GM19324 (cell line): ENCODE measurements around the gene POLR1E.
"Not testable (repeated sequence)": the region's sequence is repeated elsewhere in the genome, so short reads cannot be mapped to it uniquely, and the experiment has no call there.

Experiments
- ATAC-seq: cut with Tn5 transposase; IDR thresholded peaks from one replicate; pipeline ENCODE4 v1.9.1; 2021; ENCODE audit warnings: mild to moderate bottlenecking, moderate library complexity; ENCODE audit not compliant: unreplicated experiment, low FRiP score

POLR1E gene

DNA sequence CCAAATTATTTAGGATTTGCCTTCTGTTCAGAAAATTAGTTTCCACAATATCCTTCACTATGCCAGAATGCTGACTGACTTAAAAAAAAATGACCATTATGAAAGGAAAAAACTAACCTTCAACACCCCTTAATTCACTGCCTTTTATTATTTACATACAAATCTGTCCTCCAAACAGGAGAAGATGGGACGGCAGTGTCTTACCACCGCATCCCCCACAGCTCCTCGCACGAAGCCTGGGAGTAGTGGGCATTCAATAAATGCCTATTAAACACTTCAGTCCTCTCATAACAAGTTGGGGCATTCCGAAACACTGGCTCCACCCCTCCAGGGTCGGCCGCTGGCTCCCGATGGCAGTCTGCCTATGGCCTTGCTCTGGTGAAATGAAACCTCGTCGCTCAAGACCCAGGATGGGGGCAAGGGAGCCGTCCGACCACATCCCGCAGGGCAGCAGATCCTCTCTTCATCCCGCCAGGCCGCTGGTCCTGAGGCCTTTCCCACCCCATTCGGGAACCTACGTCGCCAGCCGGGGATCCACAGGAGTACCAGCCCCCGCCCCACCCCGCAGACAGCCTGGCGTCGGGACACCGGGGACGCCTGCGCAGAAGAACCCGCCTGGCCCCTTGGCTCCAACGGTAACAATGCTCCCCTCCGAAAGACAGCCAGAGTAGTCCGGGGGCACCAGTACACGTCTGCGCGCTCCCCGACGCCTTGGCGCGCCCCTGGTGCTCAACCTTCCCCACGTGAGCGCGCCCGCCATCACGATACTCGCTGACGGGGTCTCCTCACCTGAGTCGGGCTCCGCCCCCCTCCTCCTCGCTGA, 21.1 kb upstream of the POLR1E start:
- ATAC-seq, result peak; percentile 36

DNA sequence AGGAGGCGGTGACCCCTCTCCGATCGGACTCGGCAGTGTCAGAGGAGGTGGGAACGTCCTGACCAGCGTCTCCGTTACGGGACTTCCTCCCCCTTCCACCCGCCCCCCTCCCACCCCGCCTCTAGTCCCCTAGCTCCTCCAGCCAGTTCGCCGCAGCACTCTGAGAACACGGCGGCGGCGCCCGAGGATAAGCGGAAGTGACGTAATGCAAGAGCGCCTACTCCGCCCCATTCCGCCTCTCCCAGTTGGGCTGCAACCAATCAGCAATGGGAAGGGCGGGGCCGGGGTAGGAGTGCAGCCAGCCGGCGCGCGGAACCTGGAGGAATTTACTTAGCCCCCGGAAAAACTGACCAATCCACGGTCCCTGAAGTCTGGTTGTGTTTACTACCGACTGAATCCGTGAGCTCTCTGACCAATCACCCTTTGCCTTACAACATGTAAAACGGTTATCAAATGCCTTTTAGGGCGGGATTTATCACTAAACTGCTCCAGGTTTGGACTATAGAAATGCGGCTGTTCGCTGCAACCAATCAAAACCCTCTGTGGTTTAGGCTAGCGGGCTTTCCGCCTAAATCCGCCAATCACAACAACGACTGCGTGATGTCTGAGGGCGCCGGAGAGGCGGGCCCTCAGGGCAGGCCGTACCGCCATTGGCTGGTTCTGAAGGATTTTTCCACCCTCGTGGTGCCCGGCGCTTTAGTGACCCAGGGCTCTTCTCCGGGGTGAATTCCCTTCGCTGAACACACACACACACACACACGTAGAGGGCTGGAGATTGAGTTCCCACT, 20.3 kb upstream of the POLR1E start, which contains the start of gene ZBTB5:
Gene ZBTB5, minus strand, starts transcription at position 202 of the 788 bp plus-strand sequence. CDS start 22,899 bp downstream, outside the sequence.
- peak; percentile 90 for ATAC-seq

DNA sequence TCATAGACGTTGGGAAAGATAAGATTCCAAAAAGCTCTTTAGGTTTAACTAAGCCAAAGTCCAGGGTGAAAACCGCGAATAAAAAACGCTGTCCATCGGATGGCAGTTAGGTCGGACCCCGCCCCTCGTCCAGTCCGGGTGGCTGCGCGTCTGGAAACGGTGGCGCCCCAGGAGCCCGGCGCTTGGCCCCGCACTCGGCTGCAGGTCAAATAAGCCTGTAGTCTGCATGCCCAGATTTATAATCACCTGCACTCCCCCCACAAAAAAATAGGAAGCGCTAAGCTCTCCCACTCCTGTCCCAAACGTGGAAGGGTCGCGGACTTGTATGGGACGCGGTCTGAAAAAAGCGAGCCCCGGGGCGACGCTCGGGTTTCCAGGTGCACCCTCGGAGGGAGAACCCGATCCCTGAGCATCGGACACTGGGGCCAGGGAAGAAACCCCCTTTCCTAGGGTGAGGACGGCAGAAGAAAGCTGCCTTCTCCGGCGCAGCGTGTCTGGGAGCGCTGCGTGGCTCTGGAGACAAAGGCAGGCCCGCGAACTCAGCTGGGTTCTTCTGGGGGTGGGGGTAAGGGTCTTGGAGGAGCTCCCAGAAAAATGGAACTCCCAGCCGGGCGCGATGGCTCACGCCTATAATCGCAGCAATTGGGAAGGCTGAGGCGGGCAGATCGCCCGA, 19.6 kb upstream of the POLR1E start:
- ATAC-seq, result peak; percentile 2

DNA sequence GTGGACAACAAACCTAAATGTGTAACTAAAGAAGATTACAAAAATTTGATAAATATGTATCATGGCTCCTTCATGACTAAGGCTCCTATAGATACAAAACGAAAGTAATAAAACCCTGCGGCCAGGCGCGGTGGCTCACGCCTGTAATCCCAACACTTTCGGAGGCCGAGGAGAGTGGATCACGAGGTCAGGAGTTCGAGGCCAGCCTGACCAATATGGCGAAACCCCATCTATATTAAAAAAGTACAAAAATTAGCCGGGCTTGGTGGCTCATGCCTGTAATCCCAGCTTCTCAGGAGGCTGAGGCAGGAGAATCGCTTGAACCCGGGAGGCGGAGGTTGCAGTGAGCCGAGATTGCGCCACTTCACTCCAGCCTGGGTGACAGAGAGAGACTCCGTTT, 18.2 kb upstream of the POLR1E start:
- not testable (repeated sequence) for ATAC-seq

DNA sequence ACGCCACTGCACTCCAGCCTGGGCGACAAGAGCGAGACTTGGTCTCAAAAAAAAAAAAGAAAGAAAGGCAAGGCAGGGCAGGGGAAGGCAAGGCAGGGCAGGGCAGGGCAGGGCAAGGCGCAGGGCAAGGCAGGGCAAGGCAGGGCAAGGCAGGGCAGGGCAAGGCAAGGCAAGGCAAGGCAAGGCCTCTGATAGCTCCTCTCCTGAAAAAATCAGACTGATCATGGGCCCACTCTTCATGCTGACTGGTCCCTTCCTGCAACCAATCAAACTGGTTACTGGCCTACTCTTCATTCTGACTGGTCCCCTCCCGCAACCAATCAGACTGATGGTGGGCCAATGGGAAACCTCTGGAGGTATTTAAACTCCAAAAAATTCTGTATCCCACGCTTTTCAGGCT, 17.1 kb upstream of the POLR1E start:
- ATAC-seq, result no peak

DNA sequence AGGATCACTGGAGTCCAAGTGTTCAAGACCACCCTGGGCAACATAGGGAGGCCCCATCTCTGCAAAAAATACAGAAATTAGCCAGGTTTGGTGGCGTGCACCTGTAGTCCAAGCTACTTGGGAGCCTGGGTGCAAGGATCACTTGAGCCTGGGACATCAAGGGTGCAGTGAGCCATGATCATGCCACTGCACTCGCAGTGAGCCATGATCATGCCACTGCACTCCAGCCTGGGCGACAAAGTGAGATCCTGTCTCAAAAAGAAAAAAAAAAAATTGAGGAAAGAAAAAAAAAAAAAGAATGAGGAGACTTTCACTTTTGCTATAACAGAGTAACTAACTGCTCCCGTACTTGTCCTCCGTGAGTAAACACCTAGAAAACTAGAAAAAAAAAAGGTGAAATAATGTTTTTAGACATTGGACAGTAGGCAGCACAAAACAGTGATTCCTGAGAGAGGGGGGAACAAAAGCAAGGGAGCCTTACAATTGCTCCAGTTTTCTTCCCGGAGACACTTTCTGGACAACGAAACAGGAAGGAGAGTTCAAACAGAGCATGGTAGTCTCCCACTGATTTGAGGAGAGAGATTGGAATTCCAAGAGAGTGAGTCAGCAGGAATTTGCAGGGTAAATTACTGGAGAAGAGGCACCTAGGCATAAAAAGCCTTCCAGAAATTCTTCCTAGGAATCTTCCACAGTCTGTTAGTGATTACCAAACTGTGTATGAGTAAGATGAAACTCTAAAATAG, 13.6 kb upstream of the POLR1E start:
- ATAC-seq, result no peak

DNA sequence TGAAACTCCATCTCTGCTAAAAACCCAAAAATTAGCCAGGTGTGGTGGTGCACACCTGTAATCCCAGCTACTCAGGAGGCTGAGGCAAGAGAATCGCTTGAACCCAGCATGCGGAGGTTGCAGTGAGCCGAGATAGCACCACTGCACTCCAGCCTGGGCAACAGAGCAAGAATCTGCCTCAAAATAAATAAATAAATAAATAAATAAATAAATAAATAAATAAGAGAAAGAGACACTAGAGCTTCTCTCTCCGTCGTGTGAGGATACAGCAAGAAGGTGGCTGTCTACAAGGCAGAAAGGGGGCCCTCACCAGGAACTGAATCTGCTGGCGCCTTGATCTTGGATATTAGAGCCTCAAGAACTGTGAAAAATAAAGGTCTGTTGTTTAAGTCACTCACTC, 11.8 kb upstream of the POLR1E start:
- ATAC-seq, result not testable (repeated sequence)

DNA sequence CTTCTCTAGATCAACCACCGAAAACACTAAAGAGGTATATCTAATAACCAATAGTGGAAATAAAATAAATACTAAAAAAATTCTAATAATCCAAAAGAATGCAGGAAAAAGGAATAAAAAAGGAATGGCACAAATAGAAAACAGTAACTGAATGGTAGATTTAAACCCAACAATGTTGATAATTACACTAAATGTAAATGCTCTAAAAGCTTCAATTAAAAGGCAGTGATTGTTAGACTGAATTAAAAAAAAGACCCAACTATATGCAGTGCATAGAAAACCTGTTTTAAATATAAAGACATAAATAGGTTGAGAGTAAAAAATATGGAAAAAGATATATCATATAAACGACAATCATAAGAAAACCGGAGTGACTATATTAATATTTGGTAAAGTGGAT, 11.3 kb upstream of the POLR1E start:
- ATAC-seq, result no peak

DNA sequence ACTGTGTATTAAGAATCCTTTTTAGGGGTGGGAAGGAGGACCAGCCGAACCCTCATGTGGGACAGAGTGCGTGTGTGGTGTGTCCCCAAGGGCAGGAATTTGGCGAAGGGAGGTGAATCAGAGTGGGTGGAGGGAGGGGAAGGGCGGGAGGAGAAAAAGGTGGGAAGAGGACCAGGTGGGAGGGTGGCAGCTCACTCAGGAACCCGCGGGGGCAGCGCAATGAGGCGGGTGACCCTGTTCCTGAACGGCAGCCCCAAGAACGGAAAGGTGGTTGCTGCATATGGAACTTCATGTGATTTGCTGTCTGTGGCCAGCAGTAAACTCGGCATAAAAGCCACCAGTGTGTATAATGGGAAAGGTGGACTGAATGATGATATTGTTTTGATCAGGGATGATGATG, 8.8 kb upstream of the POLR1E start:
- ATAC-seq, result no peak

DNA sequence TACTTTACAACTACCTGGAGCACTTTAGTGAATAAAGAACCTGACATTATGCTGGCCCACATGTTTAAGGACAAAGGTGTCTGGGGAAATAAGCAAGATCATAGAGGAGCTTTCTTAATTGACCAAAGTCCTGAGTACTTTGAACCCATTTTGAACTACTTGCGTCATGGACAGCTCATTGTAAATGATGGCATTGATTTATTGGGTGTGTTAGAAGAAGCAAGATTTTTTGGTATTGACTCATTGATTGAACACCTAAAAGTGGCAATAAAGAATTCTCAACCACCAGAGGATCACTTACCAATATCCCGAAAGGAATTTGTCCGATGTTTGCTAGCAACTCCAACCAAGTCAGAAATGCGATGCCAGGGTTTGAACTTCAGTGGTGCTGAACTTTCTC, 8.3 kb upstream of the POLR1E start:
- not testable (repeated sequence) for ATAC-seq

DNA sequence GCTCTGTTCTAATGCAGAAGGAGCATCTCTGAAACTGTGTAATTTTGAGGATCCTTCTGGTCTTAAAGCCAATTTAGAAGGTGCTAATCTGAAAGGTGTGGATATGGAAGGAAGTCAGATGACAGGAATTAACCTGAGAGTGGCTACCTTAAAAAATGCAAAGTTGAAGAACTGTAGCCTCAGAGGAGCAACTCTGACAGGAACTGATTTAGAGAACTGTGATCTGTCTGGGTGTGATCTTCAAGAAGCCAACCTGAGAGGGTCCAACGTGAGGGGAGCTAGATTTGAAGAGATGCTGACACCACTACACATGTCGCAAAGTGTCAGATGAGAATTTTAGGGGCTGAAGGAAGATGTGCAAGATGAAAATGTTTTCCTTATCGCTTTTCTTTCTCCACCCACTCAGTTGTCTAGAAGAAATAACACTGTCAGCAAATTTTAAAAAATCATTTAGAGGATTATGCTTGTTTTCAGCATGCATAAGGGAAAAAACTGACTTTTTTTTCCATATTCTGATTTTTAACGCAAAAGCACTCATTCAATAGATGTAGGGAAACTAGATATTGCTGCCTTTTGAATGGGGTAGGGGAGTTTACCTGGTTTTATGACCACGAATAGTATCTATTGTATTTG, 7.6 kb upstream of the POLR1E start:
- ATAC-seq, result not testable (repeated sequence)

DNA sequence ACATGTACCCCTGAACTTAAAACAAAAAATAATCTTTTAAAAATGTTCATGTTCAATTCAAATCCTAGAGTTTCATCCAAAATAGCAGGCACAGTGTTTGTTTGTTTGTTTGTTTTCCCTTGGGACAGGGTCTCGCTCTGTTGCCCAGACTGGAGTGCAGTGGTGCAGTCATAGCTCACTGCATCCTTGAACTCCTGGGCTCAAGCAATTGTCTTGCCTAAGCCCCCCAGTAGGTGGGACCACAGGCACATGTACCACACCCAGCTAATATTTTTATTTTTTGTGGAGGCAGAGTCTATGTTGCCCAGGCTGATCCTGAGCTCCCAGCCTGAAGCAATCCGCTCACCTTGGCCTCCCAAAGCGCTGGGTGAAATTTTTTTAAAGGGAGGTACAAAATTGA, 5.0 kb upstream of the POLR1E start:
- ATAC-seq, result no peak

DNA sequence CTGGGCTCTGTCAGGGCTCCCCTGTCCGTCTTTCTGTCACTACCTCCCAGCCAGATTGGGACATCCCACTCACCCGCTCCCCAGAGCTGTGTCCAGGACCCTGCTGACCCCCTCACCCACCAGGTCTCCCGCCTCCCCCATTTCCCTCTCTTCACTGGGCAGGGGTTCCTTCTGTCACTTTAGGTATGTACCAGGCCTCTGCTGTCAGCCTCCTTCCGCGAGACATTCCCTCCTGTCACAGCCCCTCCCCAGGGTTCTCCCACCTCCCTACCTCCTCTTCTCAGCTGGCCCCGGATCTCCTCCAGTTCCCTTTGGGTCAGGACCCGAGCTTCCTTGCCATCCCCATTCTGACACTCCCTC, 488 bp downstream of the POLR1E start:
- no peak for ATAC-seq

DNA sequence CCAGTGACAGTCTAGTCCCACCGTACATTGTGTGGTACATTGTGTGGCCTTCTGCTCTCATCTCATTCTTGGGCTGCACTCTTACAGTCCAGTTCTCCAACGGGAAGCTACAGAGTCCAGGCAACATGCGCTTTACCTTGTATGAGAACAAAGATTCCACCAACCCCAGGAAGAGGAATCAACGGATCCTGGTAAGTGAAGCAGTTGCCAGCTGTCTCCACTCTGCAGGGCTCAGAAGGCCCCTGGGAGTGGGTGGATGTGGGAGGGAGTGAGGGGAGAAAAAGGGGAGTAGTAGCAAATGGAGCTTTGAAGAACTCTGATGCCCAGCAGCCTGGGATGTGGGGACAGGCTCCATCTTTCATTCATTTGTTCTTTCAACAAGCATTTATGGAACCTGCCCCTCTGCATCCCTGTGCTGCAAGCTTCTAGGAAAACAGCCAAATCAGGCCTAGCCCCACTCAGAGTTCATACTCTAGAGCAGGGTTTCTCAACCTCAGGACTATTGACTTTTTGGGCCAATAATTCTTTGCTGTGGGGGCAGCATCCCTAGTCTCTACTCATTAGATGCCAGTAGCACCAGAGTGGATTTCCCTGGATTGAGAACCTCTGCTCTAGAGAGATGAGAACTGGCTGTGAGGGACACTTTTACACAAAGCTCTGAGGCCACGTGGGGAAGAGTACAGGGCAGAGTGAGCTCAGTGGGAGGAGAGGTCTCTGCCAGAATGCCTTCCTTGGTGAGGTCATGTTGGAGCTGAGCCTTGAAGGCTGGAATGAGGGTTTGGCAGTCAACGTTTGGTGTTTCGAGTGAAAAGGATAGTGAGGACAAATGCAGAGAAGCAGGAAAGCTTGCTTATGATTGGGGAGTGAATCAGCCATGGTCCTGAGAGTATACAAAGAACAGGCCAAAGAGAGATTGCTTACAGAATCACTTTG, 1.1 kb downstream of the POLR1E start:
- ATAC-seq, result no peak

DNA sequence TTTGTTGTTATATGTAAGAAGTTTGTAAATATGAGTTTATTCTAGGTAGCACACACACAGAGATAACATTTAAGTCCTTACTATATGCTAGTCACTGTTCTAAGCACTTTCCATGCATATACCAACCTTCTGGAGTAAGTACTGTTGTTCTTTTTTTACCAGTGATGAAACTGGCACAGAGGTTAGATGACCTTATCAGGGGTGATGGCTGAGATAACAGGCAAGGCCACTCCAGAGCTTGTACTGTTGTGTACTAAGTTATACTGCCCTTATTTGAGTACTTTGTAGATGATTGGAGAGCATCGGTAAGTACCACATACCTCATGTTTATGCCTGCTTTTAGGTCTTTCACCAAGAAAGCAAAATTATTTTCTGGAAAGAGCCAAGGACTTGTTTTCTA, 6.2 kb downstream of the POLR1E start:
- no peak for ATAC-seq

DNA sequence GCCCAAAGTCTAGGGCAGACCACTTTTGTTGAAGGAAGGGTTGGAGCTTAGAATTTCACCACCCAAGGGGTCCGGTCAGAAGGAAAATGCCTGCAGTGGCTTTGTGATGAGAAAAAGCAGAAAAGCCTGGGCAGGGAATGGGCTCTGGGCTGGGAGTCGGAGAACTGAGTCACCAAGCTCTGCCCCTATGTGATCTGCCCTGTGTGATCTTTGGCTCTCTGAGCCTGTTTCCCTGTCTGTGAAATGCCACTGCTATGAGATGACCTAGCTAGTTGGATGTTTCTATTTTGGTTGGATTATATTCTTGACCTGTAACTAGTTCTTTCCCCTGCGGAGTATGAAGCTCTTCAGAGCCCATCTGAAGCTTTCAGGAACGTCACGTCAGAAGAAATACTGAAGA, 9.8 kb downstream of the POLR1E start:
- no peak for ATAC-seq

DNA sequence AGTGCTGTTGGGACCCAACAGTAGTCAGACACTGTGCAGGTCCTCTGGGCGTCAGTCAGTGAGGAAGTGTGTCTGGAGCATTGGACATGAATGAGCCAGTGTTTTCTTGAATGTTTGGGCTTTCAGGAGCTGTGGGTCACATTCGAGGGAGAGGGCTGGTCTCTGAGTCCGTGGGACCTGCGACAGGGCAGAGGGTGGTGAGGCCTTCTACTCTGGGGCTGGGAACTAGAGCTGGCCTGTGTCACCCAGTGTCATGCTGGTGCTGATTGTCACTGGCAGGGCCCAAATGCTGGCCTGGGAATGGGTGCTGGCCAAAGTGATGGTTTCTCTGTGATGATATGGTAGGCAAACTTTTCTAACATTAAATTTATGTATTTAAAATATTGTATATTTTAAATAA, 10.3 kb downstream of the POLR1E start:
- ATAC-seq, result no peak

DNA sequence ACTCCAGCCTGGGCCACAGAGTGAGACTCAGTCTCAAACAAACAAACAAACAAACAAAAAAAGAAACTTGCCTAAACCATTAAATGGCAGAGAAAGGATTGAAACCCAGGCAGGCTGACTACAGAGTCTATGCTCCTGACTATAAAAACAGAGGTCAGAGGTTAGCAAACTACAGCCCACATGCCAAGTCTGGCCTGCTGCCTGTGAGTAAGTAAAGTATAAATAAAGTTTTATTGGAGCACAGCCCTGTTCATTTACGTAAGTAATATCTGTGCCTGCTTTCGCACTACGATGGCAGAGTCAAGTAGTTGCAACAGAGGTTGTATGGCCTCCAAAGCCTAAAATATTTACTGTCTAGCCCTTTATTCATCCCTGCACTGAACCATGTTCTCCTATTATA, 11.6 kb downstream of the POLR1E start:
- no peak for ATAC-seq

DNA sequence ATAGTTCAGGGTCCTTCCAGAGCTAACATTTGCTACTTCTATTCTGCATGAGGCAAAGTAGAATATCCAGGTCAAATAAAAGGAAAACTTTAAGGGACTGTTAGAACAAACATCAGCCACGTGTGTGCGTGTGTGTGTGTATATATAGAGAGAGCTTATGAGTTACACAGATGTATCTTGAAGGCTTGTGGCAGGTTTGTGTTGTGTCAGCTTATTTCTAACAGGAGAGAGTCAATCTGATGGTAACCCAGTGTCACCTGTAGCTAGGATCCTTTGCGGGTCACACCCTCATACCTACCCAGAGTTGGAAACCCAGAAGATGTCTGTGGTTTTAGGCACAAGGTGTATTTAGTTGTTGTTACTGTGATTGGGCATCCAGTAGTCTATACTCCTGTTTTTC, 12.7 kb downstream of the POLR1E start:
- no peak for ATAC-seq
